Measurements from ENCODE around the gene ARRB2. TPM values are rescaled to one million over a fixed set of nuclear protein-coding genes. Genes with fewer than 3 reads are reported as not detected.

ARRB2 gene
- polyA plus RNA-seq, 1 of the 3 experiments (the other 2 are of a cell fraction) = 24.6 TPM

GRCh38 chr17:4673169-4673568 lies 37.3 kb upstream of the ARRB2 start:
- Histone ChIP-seq H4K20me1 (ENCODE audit: insufficient read depth) (0 out of 2 replicates have a peak, but pooled peaks cover 2% of the 10 kb centered on the region), H2AFZ (ENCODE audit: low read depth) (no peak overlapping the region), H3K27ac (ENCODE audit: low read depth in 2 of 2, low read length in 1 of 2) (no peak overlapping the region), H3F3A (replicated peaks; ENCODE audit: insufficient read depth) (peaks cover 4% of the 10 kb centered on the region), H3K79me2 (ENCODE audit: insufficient read depth) (no peaks in the 10 kb centered on the region), H3K27me3 (ENCODE audit: insufficient read depth) (no peaks in the 10 kb centered on the region), H3K9ac (no peak overlapping the region), H3K4me3 (ENCODE audit: low read depth in 2 of 2, low read length in 1 of 2) (no peak overlapping the region), H3K4me1 (ENCODE audit: control insufficient read depth in 1 of 2, insufficient read depth in 2 of 2, low read depth in 1 of 2, low read length in 1 of 2) (peaks cover 0 to under 1% of the 10 kb centered on the region in 2 experiments; a peak in 2 of 4 replicates), H3K9me3 (no peaks in the 10 kb centered on the region), H3K36me3 (replicated peaks in 1 of 2; ENCODE audit: control insufficient read depth in 1 of 2, insufficient read depth in 2 of 2, low read length in 1 of 2) (peaks cover 38 to 64% of the 10 kb centered on the region in 2 experiments), H3K9me2 (no peaks in the 10 kb centered on the region), H3K4me2 (no peak overlapping the region)
- POLR2A ChIA-PET = no interaction called here
- WGBS (ENCODE audit: low lambda C conversion rate) = 94% methylated on average over 10 of the region's 11 CpGs
- TF ChIP-seq FOXM1 (IDR thresholded peaks at IDR 0.05; ENCODE audit: low read depth) = no peak
- TF ChIP-seq TAF1 (IDR thresholded peaks at IDR 0.05; ENCODE audit: borderline replicate concordance, low read depth, low read length) = no peak
- TF ChIP-seq FOSL2 (IDR thresholded peaks at IDR 0.05; ENCODE audit: borderline replicate concordance, low read depth) = no peak
- no peak for TF ChIP-seq FOXJ3 (CRISPR knock-in tag; IDR thresholded peaks at IDR 0.05)
- no peak for TF ChIP-seq CTCF (IDR thresholded peaks at IDR 0.05)
- TF ChIP-seq MEF2A (IDR thresholded peaks at IDR 0.05; ENCODE audit: borderline replicate concordance, low read depth) = no peak
- no peak for TF ChIP-seq EZH2phosphoT487 (IDR thresholded peaks at IDR 0.05; ENCODE audit: borderline replicate concordance, low read depth)
- no peak for TF ChIP-seq USF2 (IDR thresholded peaks at IDR 0.05; ENCODE audit: borderline replicate concordance, low read depth, low read length)
- TF ChIP-seq RXRA (IDR thresholded peaks at IDR 0.05; ENCODE audit: borderline replicate concordance, low read depth) = no peak
- TF ChIP-seq YY1 (IDR thresholded peaks at IDR 0.05; ENCODE audit: low read depth) = no peak
- no peak for DNase-seq
- CTCF ChIA-PET = no interaction called here

GRCh38 chr17:4673986-4674684 lies 36.3 kb upstream of the ARRB2 start:
- H3K79me2 ChIP-seq (ENCODE audit: insufficient read depth) = no peaks in the 10 kb centered on the region
- peaks cover 9% of the 10 kb centered on the region for H4K20me1 ChIP-seq (ENCODE audit: insufficient read depth)
- no peak overlapping the region for H3K4me2 ChIP-seq
- no peak overlapping the region for H3K9ac ChIP-seq
- peaks cover 39 to 64% of the 10 kb centered on the region in 2 experiments for H3K36me3 ChIP-seq (replicated peaks in 1 of 2; ENCODE audit: control insufficient read depth in 1 of 2, insufficient read depth in 2 of 2, low read length in 1 of 2)
- DNase-seq = no peak
- POLR2A ChIA-PET = no interaction called here
- H3K27me3 ChIP-seq (ENCODE audit: insufficient read depth) = no peaks in the 10 kb centered on the region
- WGBS (ENCODE audit: low lambda C conversion rate) = 95% methylated on average over 13 of the region's 27 CpGs
- H3K4me1 ChIP-seq (ENCODE audit: control insufficient read depth in 1 of 2, insufficient read depth in 2 of 2, low read depth in 1 of 2, low read length in 1 of 2) = peaks cover 5 to 9% of the 10 kb centered on the region in 2 experiments; a peak in 2 of 4 replicates
- no peak overlapping the region for H3K27ac ChIP-seq (ENCODE audit: low read depth in 2 of 2, low read length in 1 of 2)
- CTCF ChIA-PET = no interaction called here
- no peaks in the 10 kb centered on the region for H3K9me3 ChIP-seq
- no peaks in the 10 kb centered on the region for H3K9me2 ChIP-seq
- H2AFZ ChIP-seq (ENCODE audit: low read depth) = no peak overlapping the region
- H3F3A ChIP-seq (replicated peaks; ENCODE audit: insufficient read depth) = peaks cover 12% of the 10 kb centered on the region
- no peak overlapping the region for H3K4me3 ChIP-seq (ENCODE audit: low read depth in 2 of 2, low read length in 1 of 2)
- TF ChIP-seq ZBTB33 (IDR thresholded peaks at IDR 0.05; ENCODE audit: borderline replicate concordance, low read depth) = no peak
- TF ChIP-seq REST (IDR thresholded peaks at IDR 0.05; ENCODE audit: low read depth, low read length) = no peak
- TF ChIP-seq FOSL2 (IDR thresholded peaks at IDR 0.05; ENCODE audit: borderline replicate concordance, low read depth) = no peak
- no peak for TF ChIP-seq MEF2A (IDR thresholded peaks at IDR 0.05; ENCODE audit: borderline replicate concordance, low read depth)
- TF ChIP-seq EP300 (IDR thresholded peaks at IDR 0.05; ENCODE audit: borderline replicate concordance in 1 of 2, low read depth in 1 of 2, low read length in 1 of 2) = no peak
- TF ChIP-seq CTCF (IDR thresholded peaks at IDR 0.05) = no peak
- no peak for TF ChIP-seq GABPA (IDR thresholded peaks at IDR 0.05; ENCODE audit: low read depth)

All from SK-N-SH (cell line).